Testis (tissue), 3 donors: Measurements from ENCODE around the gene CACNA2D1. TPM values are rescaled to one million over a fixed set of nuclear protein-coding genes. Genes with fewer than 3 reads are reported as not detected.

Experiments used
- DNase-seq: peaks from one replicate; pipeline ENCODE4 v3.0.0-alpha.2; 2019
- H3K27ac ChIP-seq, 2 donors: fragments of 200-600 bp; sonication (generic); one replicate each; pipeline ENCODE4 v1.5.1; 2019
- H3K27me3 ChIP-seq: fragments of 200-600 bp; sonication (generic); one replicate; pipeline ENCODE4 v1.5.1; 2019
- H3K36me3 ChIP-seq: fragments of 200-600 bp; sonication (generic); one replicate; pipeline ENCODE4 v1.5.1; 2017; ENCODE audit warnings: low read depth; ENCODE audit errors: missing control alignments
- H3K4me1 ChIP-seq: fragments of 200-600 bp; sonication (generic); one replicate; pipeline ENCODE4 v1.5.1; 2019
- H3K4me3 ChIP-seq, 2 donors: fragments of 200-600 bp; sonication (generic); one replicate each; pipeline ENCODE4 v1.5.1; 2017 to 2019
- H3K9me3 ChIP-seq: fragments of 200-600 bp; sonication (generic); one replicate; pipeline ENCODE4 v1.5.1; 2017
- CTCF ChIP-seq, 3 experiments: fragments of 450-650 bp in 2 of 3; fragments of 200-600 bp in 1 of 3; sonication (generic) in 1 of 3; IDR thresholded peaks; one replicate each; pipeline ENCODE4 v1.5.1; 2016 to 2019; ENCODE audit warnings: antibody characterized with exemption in 3 of 3, mild to moderate bottlenecking in 2 of 3, moderate library complexity in 1 of 3
- POLR2A ChIP-seq: fragments of 450-650 bp; IDR thresholded peaks from one replicate; pipeline ENCODE4 v1.6.1; 2017; ENCODE audit warnings: antibody characterized with exemption, mild to moderate bottlenecking, moderate library complexity
- WGBS, 2 donors: methylation state at CpG; one replicate each; pipeline ENCODE4 v1.1.5; 2018; 5-methylcytosine and 5-hydroxymethylcytosine counted together
- intact Hi-C: fragments of 100-400 bp; cut with DNase I; formaldehyde crosslinking; loops from one replicate; pipeline ENCODE4 v1.15.1; 2023; ENCODE audit warnings: low total_unique reads
- polyA plus RNA-seq: library from polyadenylated mRNA; stranded (reverse); fragments of 350-450 nt; fragmentation: Illumina TruSeq; extraction: RNeasy Lipid Tissue Mini Kit (QIAGEN cat#74804); gene quantifications from one replicate; pipeline ENCODE4 v1.2.3, GENCODE V29; 2014; ENCODE audit warnings: low read depth, low replicate concordance; ENCODE audit not compliant: insufficient read depth
- total RNA-seq, 2 donors: library from RNA; depleted of rRNA; stranded (reverse); fragments of >200 nt; gene quantifications; one replicate each; pipeline ENCODE4 v1.2.3, GENCODE V29; 2016

CACNA2D1 gene
- total and polyA plus RNA-seq, 3 donors from 2014 or later, result 5.4 to 29.1 (median 28.0) TPM

DNA sequence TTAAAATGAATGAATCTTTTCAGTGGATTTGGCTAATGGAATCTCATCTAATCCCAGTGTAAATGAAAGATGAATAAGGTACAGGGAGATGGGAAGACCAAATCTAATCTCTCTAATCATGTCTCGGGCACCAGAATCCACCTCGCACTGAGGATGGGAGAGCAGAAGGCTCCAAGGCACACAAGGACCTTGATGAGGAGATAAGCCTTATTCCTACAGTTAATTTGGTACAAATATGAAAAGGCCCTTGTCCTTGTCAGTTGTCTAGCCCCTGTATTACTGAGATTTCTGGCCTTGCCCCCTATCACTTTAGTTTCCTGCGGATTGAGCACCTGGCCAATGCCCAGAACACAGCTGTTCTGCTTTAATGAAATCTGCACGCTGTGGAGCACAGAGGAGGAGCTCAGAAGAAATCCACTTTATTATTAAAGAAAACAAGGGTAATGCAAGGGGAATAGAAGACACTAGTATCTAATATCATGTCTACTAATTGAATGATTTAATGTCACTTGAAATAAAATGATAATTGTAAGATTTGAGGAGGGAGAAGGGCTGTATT lies 352.4 kb downstream of the CACNA2D1 start:
- no peak overlapping the region for H3K27ac ChIP-seq
- H3K9me3 ChIP-seq, result no peaks in the 10 kb centered on the region
- no peak for DNase-seq
- no peak overlapping the region for H3K4me3 ChIP-seq
- no peaks in the 10 kb centered on the region for H3K27me3 ChIP-seq
- intact Hi-C loops, result no loop called here
- no peaks in the 10 kb centered on the region for H3K36me3 ChIP-seq
- no peaks in the 10 kb centered on the region for H3K4me1 ChIP-seq
- 48 to 52% methylated on average over 4 of the region's 4 CpGs for WGBS, 2 donors
- TF ChIP-seq POLR2A, result no peak
- TF ChIP-seq CTCF (IDR thresholded peaks at IDR 0.05), result no peak

DNA sequence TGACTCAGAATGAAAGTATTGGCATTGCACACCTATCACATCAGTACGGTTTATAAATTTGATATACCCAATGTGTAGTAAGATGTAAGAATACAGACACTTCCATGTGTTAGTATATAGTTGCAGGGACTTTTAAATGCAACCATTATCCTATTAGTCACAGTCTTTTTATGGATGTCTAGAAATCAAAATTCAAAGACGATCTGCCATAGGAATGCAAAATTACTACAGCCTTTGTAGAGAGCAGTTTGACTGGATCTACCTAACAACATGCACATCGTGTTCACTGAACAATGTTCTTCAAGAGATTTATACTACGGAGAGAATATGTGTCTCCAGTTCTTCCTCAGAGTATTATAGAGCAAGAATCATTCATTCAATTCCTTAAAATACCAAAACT lies 356.5 kb downstream of the CACNA2D1 start:
- DNase-seq, result no peak
- TF ChIP-seq CTCF (IDR thresholded peaks at IDR 0.05), result no peak
- Histone ChIP-seq H3K36me3 (no peaks in the 10 kb centered on the region), H3K27me3 (no peaks in the 10 kb centered on the region), H3K9me3 (no peaks in the 10 kb centered on the region), H3K4me1 (no peaks in the 10 kb centered on the region), H3K27ac (no peak overlapping the region), H3K4me3 (no peak overlapping the region)
- intact Hi-C loops, result no loop called here
- WGBS, 2 donors, result 92 to 94% methylated on average over 4 of the region's 4 CpGs

DNA sequence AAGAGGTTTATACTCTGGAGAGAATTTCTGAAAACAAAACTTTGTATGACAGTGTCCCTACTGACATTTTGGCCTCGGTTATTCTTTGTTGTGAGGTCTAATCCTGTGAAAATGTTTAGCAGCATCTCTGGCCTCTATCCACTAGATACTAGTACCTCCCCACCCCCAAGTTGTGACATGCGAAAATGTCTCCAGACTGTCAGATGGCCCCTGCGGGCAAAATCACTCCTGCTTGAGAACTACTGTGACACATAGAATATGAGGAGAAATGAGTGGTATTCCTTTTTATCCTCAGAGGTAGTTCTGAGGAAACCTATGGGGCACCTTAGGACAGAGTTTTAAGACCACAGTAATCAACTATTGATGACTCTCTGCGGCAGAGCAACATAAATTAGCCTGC lies 358.5 kb downstream of the CACNA2D1 start:
- Histone ChIP-seq H3K4me1 (no peaks in the 10 kb centered on the region), H3K27ac (no peak overlapping the region)
- WGBS, 2 donors, result 93 to 95% methylated on average over 4 of the region's 4 CpGs

GRCh38 chr7:82081644-82082224 lies 361.8 kb downstream of the CACNA2D1 start:
- no peak for DNase-seq
- no peaks in the 10 kb centered on the region for H3K36me3 ChIP-seq
- intact Hi-C loops, result no loop called here
- 97% methylated on average over 6 to 12 of the region's 12 CpGs for WGBS, 2 donors
- no peak overlapping the region for H3K4me3 ChIP-seq
- TF ChIP-seq CTCF (IDR thresholded peaks at IDR 0.05), result no peak
- no peak for TF ChIP-seq POLR2A
- no peaks in the 10 kb centered on the region for H3K9me3 ChIP-seq
- no peaks in the 10 kb centered on the region for H3K4me1 ChIP-seq
- H3K27ac ChIP-seq, result no peak overlapping the region
- H3K27me3 ChIP-seq, result no peaks in the 10 kb centered on the region

More for the DNA sequence above, 358.5 kb downstream of the CACNA2D1 start:
- DNase-seq, result no peak
- intact Hi-C loops, result no loop called here
- no peaks in the 10 kb centered on the region for H3K27me3 ChIP-seq
- no peak for TF ChIP-seq POLR2A
- no peak for TF ChIP-seq CTCF (IDR thresholded peaks at IDR 0.05)
- H3K4me3 ChIP-seq, result no peak overlapping the region
- no peaks in the 10 kb centered on the region for H3K9me3 ChIP-seq
- H3K36me3 ChIP-seq, result no peaks in the 10 kb centered on the region
